Brain microvascular endothelial cell (primary cell): ENCODE results near the gene CACNG4.

Source experiments
- DNase-seq: peaks from one replicate; pipeline ENCODE4 v3.0.0-alpha.2; 2020
- H3K27ac ChIP-seq: fragments of 250-450 bp; sonication (Bioruptor Pico); 2 replicates; pipeline ENCODE4 v1.5.1; 2020; ENCODE audit warnings: mild to moderate bottlenecking, moderate library complexity
- H3K27me3 ChIP-seq: fragments of 250-450 bp; sonication (Bioruptor Pico); replicated peaks from 2 replicates; pipeline ENCODE4 v1.5.1; 2020; ENCODE audit warnings: mild to moderate bottlenecking
- H3K36me3 ChIP-seq: fragments of 250-450 bp; sonication (Bioruptor Pico); replicated peaks from 2 replicates; pipeline ENCODE4 v1.5.1; 2020; ENCODE audit warnings: mild to moderate bottlenecking
- H3K4me3 ChIP-seq: 2 replicates; pipeline ENCODE4 v1.5.1; 2011; ENCODE audit warnings: low read depth, mild to moderate bottlenecking, control low read depth, low read length, moderate library complexity
- CTCF ChIP-seq: IDR thresholded peaks from 2 replicates; pipeline ENCODE4 v1.5.1; 2011; ENCODE audit warnings: low read depth, mild to moderate bottlenecking, moderate library complexity, low read length, control low read depth, inconsistent platforms; ENCODE audit errors: missing control alignments
- in situ Hi-C: cut with HindIII; loops from 2 replicates; pipeline ENCODE4 v1.10.0; 2017; ENCODE audit warnings: low sequenced_read_pairs, low pct_ligation_motif_present

Gene CACNG4

GRCh38 chr17:66989076-66989475 lies 24.6 kb downstream of the CACNG4 start:
- DNase-seq: no peak
- no peaks in the 10 kb centered on the region for H3K36me3 ChIP-seq
- no peak for TF ChIP-seq CTCF
- H3K4me3 ChIP-seq: no peak overlapping the region
- no peak overlapping the region for H3K27ac ChIP-seq
- H3K27me3 ChIP-seq: peaks cover 7% of the 10 kb centered on the region
- in situ Hi-C loops: no loop called here

- no peak for TF ChIP-seq CTCF
- peaks cover 7% of the 10 kb centered on the region for H3K27me3 ChIP-seq
- H3K4me3 ChIP-seq: no peak overlapping the region
- no peak overlapping the region for H3K27ac ChIP-seq
- DNase-seq: no peak
- H3K36me3 ChIP-seq: no peaks in the 10 kb centered on the region
- in situ Hi-C loops: no loop called here
Observed at GRCh38 chr17:66989579-66989978, 25.1 kb downstream of the CACNG4 start.

GRCh38 chr17:66990047-66990446 lies 25.5 kb downstream of the CACNG4 start:
- no peak for DNase-seq
- Histone ChIP-seq H3K36me3 (no peaks in the 10 kb centered on the region), H3K4me3 (no peak overlapping the region), H3K27ac (no peak overlapping the region), H3K27me3 (peaks cover 4% of the 10 kb centered on the region)
- no peak for TF ChIP-seq CTCF
- in situ Hi-C loops: no loop called here

GRCh38 chr17:66992911-66993442 lies 28.5 kb downstream of the CACNG4 start:
- no peak for TF ChIP-seq CTCF
- no peak overlapping the region for H3K4me3 ChIP-seq

GRCh38 chr17:66994361-66994760 lies 29.9 kb downstream of the CACNG4 start:
- no peak for DNase-seq
- in situ Hi-C loops: no loop called here
- no peaks in the 10 kb centered on the region for H3K27me3 ChIP-seq
- no peak overlapping the region for H3K27ac ChIP-seq
- H3K36me3 ChIP-seq: no peaks in the 10 kb centered on the region
- no peak overlapping the region for H3K4me3 ChIP-seq
- no peak for TF ChIP-seq CTCF

More at GRCh38 chr17:66992911-66993442, 28.5 kb downstream of the CACNG4 start:
- no peaks in the 10 kb centered on the region for H3K27me3 ChIP-seq
- H3K36me3 ChIP-seq: no peaks in the 10 kb centered on the region
- no peak overlapping the region for H3K27ac ChIP-seq
- in situ Hi-C loops: no loop called here
- no peak for DNase-seq

GRCh38 chr17:66994930-66995535 lies 30.5 kb downstream of the CACNG4 start:
- H3K4me3 ChIP-seq: no peak overlapping the region

More at GRCh38 chr17:66994930-66995535, 30.5 kb downstream of the CACNG4 start:
- Histone ChIP-seq H3K27me3 (no peaks in the 10 kb centered on the region), H3K27ac (no peak overlapping the region), H3K36me3 (no peaks in the 10 kb centered on the region)
- no peak for DNase-seq
- in situ Hi-C loops: no loop called here
- TF ChIP-seq CTCF: no peak
